Measurements from ENCODE around the gene YWHAG.
"Not testable (repeated sequence)": the region's sequence is repeated elsewhere in the genome, so short reads cannot be mapped to it uniquely, and the experiment has no call there.

Gene YWHAG

DNA sequence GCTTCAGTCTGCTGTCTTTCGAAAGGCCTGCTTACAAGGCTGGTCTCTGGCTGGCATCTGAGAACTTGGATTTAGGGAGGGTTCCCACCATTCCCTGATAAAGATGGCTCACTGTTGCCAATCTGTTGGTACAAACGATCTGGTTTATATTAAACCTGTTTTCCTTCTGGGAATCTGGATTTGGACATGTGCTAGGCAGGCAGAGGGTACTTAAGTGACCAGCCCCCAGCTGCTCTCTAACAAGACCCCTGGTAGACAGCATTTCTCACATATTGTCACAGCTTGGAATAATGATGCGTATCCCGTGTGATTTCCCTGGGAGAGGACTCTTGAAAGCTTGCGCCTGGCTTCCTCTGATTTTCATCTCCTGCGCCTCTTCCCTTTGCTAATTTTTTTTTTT lies 21.6 kb downstream of the YWHAG start:
- no peak for DNase-seq (ENCODE audit: low spot score)
- TF ChIP-seq, protein P1, sequence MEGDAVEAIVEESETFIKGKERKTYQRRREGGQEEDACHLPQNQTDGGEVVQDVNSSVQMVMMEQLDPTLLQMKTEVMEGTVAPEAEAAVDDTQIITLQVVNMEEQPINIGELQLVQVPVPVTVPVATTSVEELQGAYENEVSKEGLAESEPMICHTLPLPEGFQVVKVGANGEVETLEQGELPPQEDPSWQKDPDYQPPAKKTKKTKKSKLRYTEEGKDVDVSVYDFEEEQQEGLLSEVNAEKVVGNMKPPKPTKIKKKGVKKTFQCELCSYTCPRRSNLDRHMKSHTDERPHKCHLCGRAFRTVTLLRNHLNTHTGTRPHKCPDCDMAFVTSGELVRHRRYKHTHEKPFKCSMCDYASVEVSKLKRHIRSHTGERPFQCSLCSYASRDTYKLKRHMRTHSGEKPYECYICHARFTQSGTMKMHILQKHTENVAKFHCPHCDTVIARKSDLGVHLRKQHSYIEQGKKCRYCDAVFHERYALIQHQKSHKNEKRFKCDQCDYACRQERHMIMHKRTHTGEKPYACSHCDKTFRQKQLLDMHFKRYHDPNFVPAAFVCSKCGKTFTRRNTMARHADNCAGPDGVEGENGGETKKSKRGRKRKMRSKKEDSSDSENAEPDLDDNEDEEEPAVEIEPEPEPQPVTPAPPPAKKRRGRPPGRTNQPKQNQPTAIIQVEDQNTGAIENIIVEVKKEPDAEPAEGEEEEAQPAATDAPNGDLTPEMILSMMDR (IDR thresholded peaks at IDR 0.05; ENCODE audit: extremely low read depth, missing control alignments): no peak

DNA sequence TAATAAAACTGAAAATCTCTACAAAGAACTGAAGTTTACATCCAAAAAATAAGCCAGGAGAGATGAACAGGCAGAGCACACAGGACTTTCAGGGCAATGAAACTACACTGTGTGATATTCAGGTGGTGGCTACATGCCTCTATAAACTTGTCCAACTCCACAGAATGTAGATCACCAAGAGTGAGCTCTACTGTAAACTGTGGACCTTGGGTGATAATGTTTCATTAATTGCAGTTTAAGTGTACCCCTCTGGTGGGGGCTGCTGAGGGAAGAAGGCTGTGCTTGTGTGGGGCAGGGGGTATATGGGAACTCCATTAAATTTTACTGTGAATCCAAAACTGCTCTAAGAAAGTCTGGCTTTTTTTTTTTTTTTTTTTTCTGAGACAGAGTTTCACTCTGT lies 22.7 kb downstream of the YWHAG start:
- TF ChIP-seq, protein P1 (IDR thresholded peaks at IDR 0.05; ENCODE audit: extremely low read depth, missing control alignments): no peak
- no peak for DNase-seq (ENCODE audit: low spot score)

- not testable (repeated sequence) for DNase-seq (ENCODE audit: low spot score)
These were observed 23.4 kb downstream of the YWHAG start for GRCh38 chr7:76335417-76335816.

DNA sequence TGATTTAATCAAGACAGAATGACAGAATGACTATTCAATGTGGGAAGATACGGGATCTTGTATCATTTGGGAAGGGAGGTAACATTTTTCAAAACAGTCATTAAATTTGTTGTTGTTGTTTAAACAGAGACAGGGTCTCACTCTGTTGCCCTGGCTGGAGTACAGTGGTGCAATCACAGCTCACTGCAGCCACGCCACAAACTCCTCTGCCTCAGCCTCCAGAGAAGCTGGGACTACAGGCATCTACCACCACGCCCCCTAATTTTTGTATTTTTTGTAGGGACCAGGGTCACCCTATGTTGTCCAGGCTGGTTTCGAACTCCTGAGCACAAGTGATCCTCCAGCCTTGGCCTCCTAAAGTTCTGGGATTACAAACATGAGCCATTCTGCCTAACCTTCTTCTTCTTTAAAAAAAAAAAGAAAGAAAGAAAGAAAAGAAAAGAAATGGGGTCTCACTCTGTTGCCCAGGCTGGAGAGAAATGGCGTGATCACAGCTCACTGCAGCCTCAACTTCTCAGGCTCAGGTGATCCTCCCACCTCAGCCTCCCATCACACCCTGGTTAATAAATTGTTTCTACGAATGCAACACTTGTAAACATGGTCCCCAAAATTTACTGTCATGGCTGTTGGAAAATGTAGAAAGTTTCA lies 24.3 kb downstream of the YWHAG start:
- TF ChIP-seq, protein P1 (IDR thresholded peaks at IDR 0.05; ENCODE audit: extremely low read depth, missing control alignments): no peak
- DNase-seq (ENCODE audit: low spot score): no peak

- TF ChIP-seq, protein P1 (IDR thresholded peaks at IDR 0.05; ENCODE audit: extremely low read depth, missing control alignments): no peak
- DNase-seq (ENCODE audit: low spot score): no peak
These were observed 25.2 kb downstream of the YWHAG start for GRCh38 chr7:76333511-76334101.

DNA sequence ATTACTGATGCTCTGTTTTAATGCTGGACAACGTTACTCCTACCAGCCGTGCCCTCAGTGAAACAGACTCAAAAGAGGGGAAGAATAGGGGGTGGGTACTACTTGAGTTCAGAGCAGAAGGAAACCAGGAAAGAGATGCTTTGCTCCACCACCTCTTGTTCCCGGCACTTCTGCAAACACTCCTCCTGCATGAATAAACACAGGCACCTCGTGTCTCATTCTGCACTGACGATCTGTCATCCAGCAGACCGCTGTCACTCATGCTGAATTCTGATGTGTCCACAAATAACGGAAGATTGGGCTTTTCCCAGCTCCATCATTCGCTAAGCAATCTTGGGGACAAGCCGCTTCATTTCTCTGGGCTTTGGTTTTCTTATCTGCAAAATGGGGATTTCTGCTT lies 26.7 kb downstream of the YWHAG start:
- DNase-seq (ENCODE audit: low spot score): no peak
- TF ChIP-seq, protein P1 (IDR thresholded peaks at IDR 0.05; ENCODE audit: extremely low read depth, missing control alignments): no peak

GRCh38 chr7:76330673-76331072 lies 28.1 kb downstream of the YWHAG start:
- TF ChIP-seq, protein P1 (IDR thresholded peaks at IDR 0.05; ENCODE audit: extremely low read depth, missing control alignments): no peak
- DNase-seq (ENCODE audit: low spot score): no peak

- TF ChIP-seq, protein P1 (IDR thresholded peaks at IDR 0.05; ENCODE audit: extremely low read depth, missing control alignments): no peak
These were observed 28.5 kb downstream of the YWHAG start for GRCh38 chr7:76330261-76330660.

More at GRCh38 chr7:76330261-76330660, 28.5 kb downstream of the YWHAG start:
- no peak for DNase-seq (ENCODE audit: low spot score)
